Measurements from ENCODE around the gene SIMC1.
"Not testable (repeated sequence)": the region's sequence is repeated elsewhere in the genome, so short reads cannot be mapped to it uniquely, and the experiment has no call there.

DNA sequence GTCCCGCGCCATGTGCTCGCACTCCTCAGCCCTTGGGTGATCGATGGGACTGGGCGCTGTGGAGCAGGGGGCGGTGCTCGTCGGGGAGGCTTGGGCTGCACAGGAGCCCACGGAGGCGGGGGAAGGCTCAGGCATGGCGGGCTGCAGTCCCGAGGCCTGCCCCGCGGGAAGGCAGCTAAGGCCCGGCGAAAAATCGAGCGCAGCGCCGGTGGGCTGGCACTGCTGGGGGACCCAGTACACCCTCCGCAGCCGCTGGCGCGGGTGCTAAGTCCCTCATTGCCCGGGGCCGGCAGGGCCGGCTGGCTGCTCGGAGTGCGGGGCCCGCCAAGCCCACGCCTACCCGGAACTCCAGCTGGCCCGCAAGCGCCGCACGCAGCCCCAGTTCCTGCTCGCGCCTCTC, 16.2 kb upstream of the SIMC1 start:
- TF ChIP-seq, protein P1, sequence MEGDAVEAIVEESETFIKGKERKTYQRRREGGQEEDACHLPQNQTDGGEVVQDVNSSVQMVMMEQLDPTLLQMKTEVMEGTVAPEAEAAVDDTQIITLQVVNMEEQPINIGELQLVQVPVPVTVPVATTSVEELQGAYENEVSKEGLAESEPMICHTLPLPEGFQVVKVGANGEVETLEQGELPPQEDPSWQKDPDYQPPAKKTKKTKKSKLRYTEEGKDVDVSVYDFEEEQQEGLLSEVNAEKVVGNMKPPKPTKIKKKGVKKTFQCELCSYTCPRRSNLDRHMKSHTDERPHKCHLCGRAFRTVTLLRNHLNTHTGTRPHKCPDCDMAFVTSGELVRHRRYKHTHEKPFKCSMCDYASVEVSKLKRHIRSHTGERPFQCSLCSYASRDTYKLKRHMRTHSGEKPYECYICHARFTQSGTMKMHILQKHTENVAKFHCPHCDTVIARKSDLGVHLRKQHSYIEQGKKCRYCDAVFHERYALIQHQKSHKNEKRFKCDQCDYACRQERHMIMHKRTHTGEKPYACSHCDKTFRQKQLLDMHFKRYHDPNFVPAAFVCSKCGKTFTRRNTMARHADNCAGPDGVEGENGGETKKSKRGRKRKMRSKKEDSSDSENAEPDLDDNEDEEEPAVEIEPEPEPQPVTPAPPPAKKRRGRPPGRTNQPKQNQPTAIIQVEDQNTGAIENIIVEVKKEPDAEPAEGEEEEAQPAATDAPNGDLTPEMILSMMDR (IDR thresholded peaks at IDR 0.05): not testable (repeated sequence)
- TF ChIP-seq POLR2AphosphoS5 (IDR thresholded peaks at IDR 0.05): not testable (repeated sequence)

Data from prostate gland (tissue), 2 donors.